Vagina (tissue), 2 donors: ENCODE data around the gene LAMP5. TPM values are rescaled to one million over a fixed set of nuclear protein-coding genes. Genes with fewer than 3 reads are reported as not detected.

ENCODE experiments used
- DNase-seq, 2 donors: peaks; one replicate each; pipeline ENCODE4 v3.0.0-alpha.2; 2017; ENCODE audit errors: extremely low spot score in 2 of 2
- H3K27ac ChIP-seq: fragments of 200-600 bp; sonication (generic); one replicate; pipeline ENCODE4 v1.5.1; 2019
- H3K27me3 ChIP-seq: fragments of 200-600 bp; sonication (generic); one replicate; pipeline ENCODE4 v1.5.1; 2019
- H3K36me3 ChIP-seq, 2 donors: fragments of 200-600 bp; sonication (generic); one replicate each; pipeline ENCODE4 v1.5.1; 2017 to 2019
- H3K4me1 ChIP-seq: fragments of 200-600 bp; sonication (generic); one replicate; pipeline ENCODE4 v1.5.1; 2019
- H3K4me3 ChIP-seq, 2 donors: fragments of 200-600 bp; sonication (generic); 1 replicate in 1 of 2; 2 replicates in 1 of 2; pipeline ENCODE4 v1.5.1; 2016 to 2019
- H3K9me3 ChIP-seq: fragments of 200-600 bp; sonication (generic); one replicate; pipeline ENCODE4 v1.5.1; 2019
- POLR2A ChIP-seq, 2 donors: fragments of 450-650 bp; IDR thresholded peaks; one replicate each; pipeline ENCODE4 v1.6.1; 2017; ENCODE audit warnings: antibody characterized with exemption in 2 of 2, mild to moderate bottlenecking in 2 of 2, moderate library complexity in 2 of 2
- POLR2AphosphoS5 ChIP-seq, 2 donors: sonication (generic); formaldehyde crosslinking; IDR thresholded peaks; one replicate each; pipeline ENCODE4 v1.9.0; 2017; ENCODE audit warnings: antibody characterized with exemption in 2 of 2, mild to moderate bottlenecking in 2 of 2, low read depth in 1 of 2; ENCODE audit not compliant: insufficient read depth in 1 of 2
- intact Hi-C: fragments of 100-400 bp; cut with DNase I; formaldehyde crosslinking; loops from one replicate; pipeline ENCODE4 v1.15.1; 2023
- total RNA-seq: library from RNA; depleted of rRNA; stranded (reverse); fragments of >200 nt; gene quantifications from one replicate; pipeline ENCODE4 v1.2.3, GENCODE V29; 2016
- TF ChIP-seq, protein P1 (sequence below), 3 experiments: fragments of 450-650 bp in 2 of 3; fragments of 200-600 bp in 1 of 3; sonication (generic) in 1 of 3; IDR thresholded peaks; one replicate each; pipeline ENCODE4 v1.5.1; 2017 to 2019; ENCODE audit warnings: antibody characterized with exemption in 3 of 3, mild to moderate bottlenecking in 2 of 3, moderate library complexity in 2 of 3

LAMP5 gene
- total RNA-seq, 1 donor from 2014 or later, result 0.74 TPM

DNA sequence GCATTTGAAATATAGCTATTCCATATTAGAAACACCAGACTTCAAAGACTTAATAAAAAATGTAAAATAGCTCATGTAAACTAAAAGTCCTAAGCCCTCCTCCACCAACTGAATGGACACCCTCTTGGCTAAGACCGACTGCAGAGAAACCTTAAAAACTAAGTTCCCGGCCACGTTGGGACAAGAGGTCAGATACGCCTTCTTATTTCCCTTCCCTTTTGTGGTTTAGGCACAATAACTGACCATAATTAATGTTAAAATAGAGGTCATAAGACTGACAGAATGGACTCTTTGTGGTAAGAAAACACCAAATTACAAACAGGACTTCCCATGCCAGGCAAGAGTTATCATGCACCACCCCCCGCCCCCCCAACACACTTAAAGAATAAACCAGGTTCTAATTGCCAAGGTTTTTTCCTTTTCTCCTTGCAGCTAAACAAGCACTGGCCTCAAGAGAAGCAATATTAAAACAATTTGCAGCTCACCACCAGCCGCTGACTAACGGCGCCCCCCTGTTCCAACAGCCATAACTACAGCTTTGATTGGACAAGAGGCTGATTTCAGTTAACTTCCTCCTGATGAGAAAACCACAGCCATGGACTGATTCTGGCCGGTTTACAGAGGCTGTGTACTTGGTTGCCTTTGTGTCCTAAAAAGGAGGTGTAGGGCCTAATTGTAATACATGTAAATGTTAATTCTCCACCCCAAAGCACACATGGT is 10.7 kb upstream of the LAMP5 start:
- intact Hi-C loops, result no loop called here

DNA sequence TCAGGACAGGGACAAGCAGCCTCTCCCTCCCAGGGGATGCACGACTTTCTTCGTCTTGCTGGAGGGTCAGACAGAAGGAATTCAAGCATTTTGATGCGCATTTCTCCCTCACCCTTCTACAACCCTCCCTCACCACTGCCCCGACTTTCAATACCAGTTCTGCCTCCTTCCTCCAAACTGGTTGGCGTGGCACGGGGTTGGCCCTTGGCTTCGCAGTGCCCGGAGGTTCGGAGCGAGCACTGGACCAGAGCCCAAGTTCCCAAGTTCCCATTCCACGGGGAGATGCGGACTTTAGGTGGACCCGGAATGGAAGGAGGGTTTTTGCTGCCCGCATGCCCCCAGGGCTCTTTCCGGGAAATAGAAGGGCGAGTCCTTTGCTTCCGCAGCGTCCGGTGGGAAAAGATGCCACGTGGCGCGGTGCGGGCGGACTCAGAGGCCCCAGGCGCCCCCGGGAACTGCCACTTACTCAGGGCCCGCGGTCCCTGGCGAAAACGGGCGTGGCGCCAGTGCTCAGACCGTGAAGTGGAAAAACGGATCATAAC is 8.0 kb upstream of the LAMP5 start:
- no peaks in the 10 kb centered on the region for H3K27me3 ChIP-seq
- TF ChIP-seq, protein P1, sequence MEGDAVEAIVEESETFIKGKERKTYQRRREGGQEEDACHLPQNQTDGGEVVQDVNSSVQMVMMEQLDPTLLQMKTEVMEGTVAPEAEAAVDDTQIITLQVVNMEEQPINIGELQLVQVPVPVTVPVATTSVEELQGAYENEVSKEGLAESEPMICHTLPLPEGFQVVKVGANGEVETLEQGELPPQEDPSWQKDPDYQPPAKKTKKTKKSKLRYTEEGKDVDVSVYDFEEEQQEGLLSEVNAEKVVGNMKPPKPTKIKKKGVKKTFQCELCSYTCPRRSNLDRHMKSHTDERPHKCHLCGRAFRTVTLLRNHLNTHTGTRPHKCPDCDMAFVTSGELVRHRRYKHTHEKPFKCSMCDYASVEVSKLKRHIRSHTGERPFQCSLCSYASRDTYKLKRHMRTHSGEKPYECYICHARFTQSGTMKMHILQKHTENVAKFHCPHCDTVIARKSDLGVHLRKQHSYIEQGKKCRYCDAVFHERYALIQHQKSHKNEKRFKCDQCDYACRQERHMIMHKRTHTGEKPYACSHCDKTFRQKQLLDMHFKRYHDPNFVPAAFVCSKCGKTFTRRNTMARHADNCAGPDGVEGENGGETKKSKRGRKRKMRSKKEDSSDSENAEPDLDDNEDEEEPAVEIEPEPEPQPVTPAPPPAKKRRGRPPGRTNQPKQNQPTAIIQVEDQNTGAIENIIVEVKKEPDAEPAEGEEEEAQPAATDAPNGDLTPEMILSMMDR (IDR thresholded peaks at IDR 0.05), result no peak
- TF ChIP-seq POLR2AphosphoS5 (IDR thresholded peaks at IDR 0.05; ENCODE audit: insufficient read depth in 1 of 2, low read depth in 1 of 2) (no peak), POLR2A (IDR thresholded peaks at IDR 0.05) (no peak)
- H3K36me3 ChIP-seq, result no peaks in the 10 kb centered on the region
- no peaks in the 10 kb centered on the region for H3K9me3 ChIP-seq
- H3K4me1 ChIP-seq, result peaks cover 11% of the 10 kb centered on the region
- H3K4me3 ChIP-seq, result no peak overlapping the region
- no peak for DNase-seq
- intact Hi-C loops, result no loop called here
- H3K27ac ChIP-seq, result no peak overlapping the region

More for the DNA sequence above, 10.7 kb upstream of the LAMP5 start:
- Histone ChIP-seq H3K27me3 (no peaks in the 10 kb centered on the region), H3K4me1 (peaks cover 9% of the 10 kb centered on the region), H3K9me3 (no peaks in the 10 kb centered on the region), H3K27ac (no peak overlapping the region), H3K36me3 (no peaks in the 10 kb centered on the region), H3K4me3 (no peak overlapping the region)
- DNase-seq, result no peak
- TF ChIP-seq POLR2AphosphoS5 (IDR thresholded peaks at IDR 0.05; ENCODE audit: insufficient read depth in 1 of 2, low read depth in 1 of 2), result no peak

DNA sequence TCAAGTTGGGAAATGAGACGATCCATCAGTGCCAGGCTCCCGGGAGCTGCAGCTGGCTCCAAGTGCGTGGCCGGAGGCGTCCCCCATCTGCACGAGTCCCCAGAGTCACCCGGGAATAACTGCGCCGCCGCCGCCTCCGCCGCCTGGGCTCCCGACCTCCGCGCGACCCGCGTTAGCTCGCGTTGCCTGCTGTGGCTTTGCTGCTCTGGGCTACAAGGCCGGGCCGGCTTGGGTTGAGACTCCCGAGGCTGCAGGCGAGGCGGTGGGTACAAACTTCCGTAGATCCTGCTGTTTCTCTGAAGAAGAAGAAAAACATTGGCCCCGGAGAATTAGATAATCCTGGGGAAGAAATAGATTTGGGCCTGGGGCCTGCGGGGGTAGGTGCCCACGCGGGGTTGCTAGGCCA is 7.4 kb upstream of the LAMP5 start:
- Histone ChIP-seq H3K9me3 (no peaks in the 10 kb centered on the region), H3K36me3 (no peaks in the 10 kb centered on the region), H3K4me1 (peaks cover 11% of the 10 kb centered on the region), H3K27ac (no peak overlapping the region), H3K4me3 (no peak overlapping the region), H3K27me3 (no peaks in the 10 kb centered on the region)
- TF ChIP-seq POLR2AphosphoS5 (IDR thresholded peaks at IDR 0.05; ENCODE audit: insufficient read depth in 1 of 2, low read depth in 1 of 2), result no peak
- TF ChIP-seq, protein P1 (IDR thresholded peaks at IDR 0.05), result no peak
- no peak for TF ChIP-seq POLR2A (IDR thresholded peaks at IDR 0.05)
- intact Hi-C loops, result no loop called here
- DNase-seq, result no peak

DNA sequence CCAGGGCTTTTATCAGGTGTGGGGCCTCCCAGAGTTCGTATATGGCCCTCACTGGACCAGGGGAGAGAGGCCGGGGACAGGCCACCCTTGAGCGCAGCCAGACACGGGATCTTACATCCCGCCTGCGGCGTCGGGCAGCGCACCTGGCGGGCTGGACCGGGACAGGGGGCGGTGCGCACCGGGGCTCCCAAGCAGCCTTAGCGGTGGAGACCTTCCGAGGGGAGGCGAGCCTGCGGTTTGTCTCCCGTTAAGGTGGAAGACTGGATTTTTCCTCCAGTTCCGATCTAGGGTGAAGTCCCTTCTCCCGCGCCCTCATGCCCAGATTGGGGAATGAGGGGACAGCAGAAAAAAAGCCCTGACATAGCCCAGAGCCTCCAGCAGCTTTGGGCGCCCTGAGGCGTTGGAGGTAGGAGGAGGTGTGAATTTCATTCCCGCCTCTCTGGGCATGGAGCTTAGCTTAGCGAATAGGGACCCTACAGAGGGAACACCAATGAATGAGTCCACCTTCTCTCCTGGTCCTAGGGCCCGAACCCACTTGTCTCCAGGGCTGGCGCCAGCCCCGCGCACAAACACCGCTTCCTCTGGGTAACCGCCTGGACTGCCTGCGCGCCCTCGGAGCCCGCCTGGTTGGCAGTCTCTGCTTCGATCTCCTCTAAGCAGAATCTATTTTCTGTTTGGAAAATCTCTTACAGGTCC is 6.7 kb upstream of the LAMP5 start:
- Histone ChIP-seq H3K36me3 (no peaks in the 10 kb centered on the region), H3K27ac (no peak overlapping the region), H3K27me3 (no peaks in the 10 kb centered on the region), H3K4me1 (peaks cover 11% of the 10 kb centered on the region), H3K4me3 (no peak overlapping the region), H3K9me3 (no peaks in the 10 kb centered on the region)
- no peak for DNase-seq
- intact Hi-C loops, result no loop called here
- no peak for TF ChIP-seq POLR2AphosphoS5 (IDR thresholded peaks at IDR 0.05; ENCODE audit: insufficient read depth in 1 of 2, low read depth in 1 of 2)

DNA sequence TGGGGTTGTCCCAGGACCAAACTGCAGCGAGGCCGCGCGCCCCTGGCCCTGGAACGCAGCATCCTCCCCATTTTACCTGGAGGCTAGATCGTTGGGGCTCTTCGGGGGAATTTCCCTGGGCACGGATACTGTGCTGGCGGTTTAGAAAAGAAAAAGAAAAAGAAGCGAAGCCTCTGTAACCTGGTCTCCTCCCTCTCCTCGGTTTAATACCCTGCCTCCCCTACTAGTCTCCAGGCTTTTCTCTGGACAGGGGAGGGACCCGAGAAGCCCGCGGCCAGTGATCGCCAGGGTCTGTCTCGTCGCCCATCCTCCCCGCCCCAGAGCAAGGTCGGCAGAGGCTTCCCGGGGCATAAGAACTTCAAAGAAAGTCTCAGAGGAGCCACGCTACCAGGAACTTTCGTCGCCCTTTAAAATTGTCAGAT is 6.1 kb upstream of the LAMP5 start:
- H3K27me3 ChIP-seq, result no peaks in the 10 kb centered on the region
- no peak for TF ChIP-seq POLR2AphosphoS5 (IDR thresholded peaks at IDR 0.05; ENCODE audit: insufficient read depth in 1 of 2, low read depth in 1 of 2)
- TF ChIP-seq, protein P1 (IDR thresholded peaks at IDR 0.05), result no peak
- TF ChIP-seq POLR2A (IDR thresholded peaks at IDR 0.05), result no peak
- intact Hi-C loops, result no loop called here
- no peak overlapping the region for H3K4me3 ChIP-seq
- H3K9me3 ChIP-seq, result no peaks in the 10 kb centered on the region
- DNase-seq, result no peak
- H3K27ac ChIP-seq, result no peak overlapping the region
- peaks cover 11% of the 10 kb centered on the region for H3K4me1 ChIP-seq
- H3K36me3 ChIP-seq, result no peaks in the 10 kb centered on the region
